ENCODE results near the gene ADAMTSL5.
A peak's percentile ranks its signal among the peaks of the same experiment; 100 is the strongest.
"Not testable (repeated sequence)": the region's sequence is repeated elsewhere in the genome, so short reads cannot be mapped to it uniquely, and the experiment has no call there.

The ADAMTSL5 gene

GRCh38 chr19:1529430-1529816, 16.6 kb upstream of the ADAMTSL5 start:
- DNase-seq (ENCODE audit: low read depth in 2 of 2), result no peak

DNA sequence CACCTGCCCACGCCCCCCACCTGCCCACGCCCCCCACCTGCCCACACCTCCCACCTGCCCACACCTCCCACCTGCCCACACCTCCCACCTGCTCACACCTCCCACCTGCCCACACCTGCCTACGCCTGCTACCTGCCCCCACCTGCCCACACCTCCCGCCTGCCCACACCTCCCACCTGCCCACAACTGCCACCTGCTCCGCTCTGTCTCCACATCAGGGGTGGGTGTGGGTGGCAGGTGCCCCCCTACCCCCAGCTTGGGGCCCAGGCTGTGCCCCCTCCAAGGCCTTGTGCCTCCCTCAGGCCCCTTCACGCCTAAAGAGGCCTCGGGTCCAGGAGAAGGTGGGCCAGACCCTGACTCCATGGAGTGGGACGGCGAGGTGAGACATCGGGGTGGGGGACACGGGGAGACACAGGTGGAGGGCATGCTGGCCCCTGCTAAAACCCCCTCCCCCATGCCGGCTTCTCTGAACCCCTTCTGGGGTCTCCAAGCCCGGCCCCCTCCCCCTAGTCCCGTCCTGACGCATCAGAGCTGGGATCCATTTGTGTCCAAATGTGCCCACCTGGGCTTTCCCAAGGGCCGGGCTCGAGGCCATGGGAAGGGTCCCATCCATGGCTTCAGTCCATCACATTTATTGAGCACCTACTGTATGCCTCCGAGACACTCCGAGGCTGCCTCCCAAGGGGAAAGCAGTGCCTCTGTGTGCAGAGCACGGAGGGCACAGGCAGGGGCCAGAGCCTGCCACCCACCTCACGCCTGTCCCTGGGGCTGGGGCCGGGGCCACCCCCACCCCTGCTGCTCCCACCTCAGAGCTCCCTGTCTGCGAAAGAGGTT, 16.0 kb upstream of the ADAMTSL5 start:
- DNase-seq (ENCODE audit: low read depth in 2 of 2), result no peak

GRCh38 chr19:1527650-1528309, 15.0 kb upstream of the ADAMTSL5 start:
- DNase-seq (ENCODE audit: low read depth in 2 of 2), result no peak

GRCh38 chr19:1526979-1527649, 14.3 kb upstream of the ADAMTSL5 start:
- no peak for DNase-seq (ENCODE audit: low read depth in 2 of 2)

DNA sequence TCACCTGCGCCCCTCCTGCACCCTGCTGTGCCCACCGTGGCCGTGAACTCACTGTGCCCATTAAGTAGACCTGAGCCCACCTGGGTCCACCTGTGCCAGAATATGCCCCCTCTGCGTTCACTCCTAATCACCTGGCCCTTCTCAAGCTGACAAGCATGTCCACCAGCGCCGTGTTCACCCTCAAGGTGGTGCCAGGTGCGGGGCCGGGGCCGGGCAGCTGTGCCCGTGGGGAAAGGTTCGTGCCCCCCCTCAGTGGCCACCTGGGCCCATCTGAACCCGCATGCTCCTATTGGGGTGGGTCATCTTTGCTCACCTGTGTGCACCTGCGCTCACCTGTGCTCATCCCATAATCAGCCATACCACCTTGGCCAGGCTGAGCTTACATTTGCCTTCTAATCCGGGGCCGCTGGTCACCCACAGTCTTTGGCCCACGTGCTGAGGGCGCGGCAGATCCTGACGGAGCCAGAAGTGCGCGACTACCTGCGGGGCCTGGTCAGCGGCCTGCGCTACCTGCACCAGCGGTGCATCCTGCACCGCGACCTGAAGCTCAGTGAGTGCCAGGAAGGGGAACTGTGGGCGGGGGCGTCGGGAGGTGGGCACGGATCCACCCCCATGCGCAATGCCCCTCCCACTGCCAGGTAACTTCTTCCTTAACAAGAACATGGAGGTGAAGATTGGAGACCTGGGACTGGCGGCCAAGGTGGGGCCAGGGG, 13.4 kb upstream of the ADAMTSL5 start:
- no peak for DNase-seq (ENCODE audit: low read depth in 2 of 2)

DNA sequence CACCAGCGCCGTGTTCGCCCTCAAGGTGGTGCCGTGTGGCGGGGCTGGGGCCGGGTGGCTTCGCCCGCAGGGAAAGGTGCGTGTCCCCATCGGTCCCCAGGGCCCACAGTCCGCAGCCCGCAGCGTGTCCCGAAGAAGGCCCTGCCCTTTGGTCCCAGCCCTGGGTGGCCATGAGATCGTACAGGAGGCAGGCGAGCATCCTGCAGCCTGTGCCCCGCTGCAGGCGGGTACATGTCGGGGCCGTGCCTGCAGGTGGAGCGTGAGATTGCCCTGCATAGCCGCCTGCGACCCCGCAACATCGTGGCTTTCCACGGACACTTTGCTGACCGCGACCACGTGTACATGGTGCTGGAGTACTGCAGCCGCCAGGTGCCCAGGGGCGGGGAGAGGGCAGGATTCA, 12.5 kb upstream of the ADAMTSL5 start:
- no peak for DNase-seq (ENCODE audit: low read depth in 2 of 2)

DNA sequence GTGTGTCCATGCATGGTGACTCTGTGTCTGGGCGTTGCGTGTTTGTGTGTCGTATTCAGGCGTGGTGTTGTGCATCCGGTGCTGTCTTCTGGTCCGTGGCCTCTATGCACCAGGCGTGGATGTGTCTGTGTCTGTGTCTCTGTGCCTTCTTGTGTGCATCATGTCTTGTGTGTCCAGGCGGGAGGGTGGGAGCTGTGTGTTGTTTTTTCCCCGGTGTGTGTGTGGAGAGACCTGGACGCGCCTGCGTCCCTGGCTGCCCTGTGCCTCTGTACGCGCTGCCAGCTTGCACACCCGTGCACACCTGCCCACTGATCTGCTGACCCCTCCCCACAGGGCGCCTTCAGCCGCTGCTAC, 12.1 kb upstream of the ADAMTSL5 start:
- DNase-seq (ENCODE audit: low read depth in 2 of 2), result no peak

- DNase-seq (ENCODE audit: low read depth in 2 of 2), result no peak
Measured at GRCh38 chr19:1524287-1524971, 11.6 kb upstream of the ADAMTSL5 start.

DNA sequence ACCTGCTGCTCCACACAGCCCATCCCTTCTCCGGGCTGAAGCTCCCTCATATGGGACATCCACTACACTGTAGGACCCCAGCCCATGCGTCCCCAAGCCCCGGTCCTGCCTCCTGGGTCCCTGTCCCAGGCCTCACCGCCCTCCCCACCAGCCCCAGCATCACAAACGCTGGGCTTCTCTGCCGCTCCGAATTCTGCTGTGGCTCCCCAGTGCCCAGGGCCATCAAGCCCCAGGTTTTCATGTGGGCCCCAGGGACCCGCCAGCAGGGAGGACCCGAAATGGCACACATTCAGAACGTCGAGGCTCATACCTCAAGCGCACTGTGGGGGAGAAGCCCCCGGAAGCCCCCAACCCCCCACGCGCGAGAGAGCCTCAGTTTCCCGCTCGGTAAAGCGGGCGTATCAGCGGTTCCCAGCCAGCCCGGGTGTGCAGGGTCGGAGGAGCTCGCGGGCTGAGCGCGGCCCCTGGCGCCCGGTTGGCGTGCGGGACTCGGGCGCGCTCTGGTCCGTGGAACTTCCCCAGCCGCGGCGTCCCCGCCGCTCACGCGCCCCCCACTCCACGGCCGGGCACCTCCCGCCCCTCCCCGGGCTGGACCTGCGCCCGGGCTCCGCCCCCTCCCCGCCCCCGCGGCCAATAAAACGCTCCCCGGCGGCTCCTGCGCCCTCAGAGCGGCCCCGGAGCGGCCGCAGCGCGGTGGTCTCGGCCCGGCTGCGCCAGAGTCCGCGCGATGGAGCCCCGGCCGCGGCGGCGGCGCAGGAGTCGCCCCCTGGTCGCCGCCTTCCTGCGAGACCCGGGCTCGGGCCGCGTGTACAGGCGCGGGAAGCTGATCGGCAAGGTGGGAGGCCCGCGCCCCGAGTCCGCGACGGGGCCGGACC, 10.8 kb upstream of the ADAMTSL5 start, which contains the start of gene PLK5:
Gene PLK5, plus strand, starts transcription at position 666 of the 875 bp plus-strand sequence. CDS start 2,920 bp downstream, outside the sequence.
- no peak for DNase-seq (ENCODE audit: low read depth in 2 of 2)

GRCh38 chr19:1522838-1523237, 10.0 kb upstream of the ADAMTSL5 start:
- DNase-seq (ENCODE audit: low read depth in 2 of 2), result no peak

- DNase-seq (ENCODE audit: low read depth in 2 of 2), result no peak
Measured at GRCh38 chr19:1522061-1522460, 9.2 kb upstream of the ADAMTSL5 start.

DNA sequence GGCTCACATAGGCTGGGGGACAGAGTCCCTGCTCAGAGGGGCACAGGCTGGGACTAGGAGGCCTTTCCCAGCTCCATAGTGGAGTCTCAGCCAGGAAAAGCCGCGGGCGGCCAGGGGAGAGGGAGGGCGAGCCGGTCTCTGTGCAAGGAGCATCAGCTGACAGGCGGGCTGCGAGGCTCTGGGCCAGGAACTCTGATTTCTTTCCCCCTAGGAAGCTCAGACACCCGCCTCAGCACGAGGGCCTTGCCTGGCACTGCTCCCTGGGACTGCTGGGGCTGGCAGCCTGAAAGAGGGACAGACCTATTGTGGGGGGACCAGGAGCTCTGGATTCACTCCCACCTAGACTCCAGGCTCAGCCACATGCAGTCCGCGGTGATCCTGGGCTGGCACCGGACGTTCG, 8.8 kb upstream of the ADAMTSL5 start:
- DNase-seq (ENCODE audit: low read depth in 2 of 2), result no peak

- no peak for DNase-seq (ENCODE audit: low read depth in 2 of 2)
Measured at GRCh38 chr19:1520203-1520780, 7.5 kb upstream of the ADAMTSL5 start.

DNA sequence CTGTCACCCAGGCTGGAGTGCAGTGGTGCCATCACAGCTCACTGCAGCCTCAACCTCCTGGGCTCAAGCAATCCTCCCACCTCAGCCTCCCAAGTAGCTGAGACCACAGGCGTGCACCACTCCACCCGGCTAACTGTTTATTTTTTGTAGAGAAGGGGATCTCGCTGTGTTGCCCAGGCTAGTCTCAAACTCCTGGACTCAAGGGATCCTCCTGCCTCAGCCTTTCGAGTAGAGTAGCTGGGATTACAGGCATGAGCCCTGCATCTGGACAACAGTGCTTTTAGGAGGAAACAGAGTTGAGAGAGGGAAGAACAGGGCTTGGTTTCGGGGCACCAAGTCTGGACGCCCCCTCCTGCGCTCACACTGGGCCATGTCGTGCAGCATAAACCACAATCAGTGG, 7.0 kb upstream of the ADAMTSL5 start:
- DNase-seq (ENCODE audit: low read depth in 2 of 2), result not testable (repeated sequence)

GRCh38 chr19:1518471-1518870, 5.7 kb upstream of the ADAMTSL5 start:
- no peak for DNase-seq (ENCODE audit: low read depth in 2 of 2)

GRCh38 chr19:1516395-1516753, 3.6 kb upstream of the ADAMTSL5 start:
- DNase-seq (ENCODE audit: low read depth in 2 of 2), result no peak

GRCh38 chr19:1514986-1515721, 2.3 kb upstream of the ADAMTSL5 start:
- DNase-seq (ENCODE audit: low read depth in 2 of 2), result no peak

GRCh38 chr19:1514295-1514661, 1.5 kb upstream of the ADAMTSL5 start:
- DNase-seq (ENCODE audit: low read depth in 2 of 2), result no peak

DNA sequence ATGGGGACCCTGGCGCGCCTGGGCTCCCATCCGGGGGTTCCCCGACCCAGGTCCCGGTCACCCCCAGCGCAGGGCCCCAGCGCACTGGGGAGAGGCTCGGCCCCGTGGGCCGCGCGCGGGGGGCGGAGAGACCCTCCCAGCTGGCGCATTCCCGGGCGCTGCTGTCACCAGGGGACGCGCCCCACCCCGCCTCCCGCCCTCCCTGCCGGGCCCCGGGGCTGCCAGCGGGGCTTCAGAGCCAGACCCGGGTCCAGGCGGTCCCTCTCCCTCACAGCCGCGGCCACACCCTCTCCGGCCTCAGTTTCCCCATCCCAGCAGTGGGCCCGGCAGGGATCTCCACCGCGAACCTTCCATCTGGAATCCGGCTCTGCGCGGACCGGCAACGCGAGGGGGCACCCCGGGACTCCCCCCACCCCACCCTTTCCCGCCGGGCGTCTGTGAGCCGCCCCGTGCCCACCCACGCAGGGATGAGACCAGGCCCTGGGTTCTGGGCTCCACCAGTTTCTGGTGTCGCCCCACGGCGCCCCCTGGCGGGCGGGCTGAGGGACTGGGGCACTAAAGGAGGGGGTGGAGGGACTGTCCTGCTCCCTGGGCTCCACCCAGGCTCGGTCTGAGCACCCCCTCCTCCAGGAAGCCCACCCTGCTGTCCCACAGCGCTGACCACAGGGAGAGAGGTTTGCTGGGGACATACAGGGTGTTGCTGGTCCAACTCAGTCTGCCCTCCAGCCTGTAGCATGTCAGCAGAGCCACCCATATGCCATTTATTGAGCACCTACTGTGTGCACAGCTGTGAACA, 878 bp upstream of the ADAMTSL5 start:
- peak; percentile 34 to 50 for DNase-seq (ENCODE audit: low read depth in 2 of 2)

Data from stimulated activated CD4-positive, alpha-beta T cell treated with anti-CD3 and anti-CD28 coated beads, Interleukin-1b, Interleukin-23, amount 100 ng/mL, for 1 hour (primary cell).